AG09309 (cell line): ENCODE results near the gene ABHD1.

ENCODE experiments used
- DNase-seq: peaks from one replicate; pipeline ENCODE4 v3.0.0-alpha.2; 2010; ENCODE audit warnings: low read depth
- H3K4me3 ChIP-seq: 2 replicates; pipeline ENCODE4 v1.5.1; 2011; ENCODE audit warnings: mild to moderate bottlenecking, low read depth, low read length, moderate library complexity; ENCODE audit not compliant: control insufficient read depth
- CTCF ChIP-seq: IDR thresholded peaks from 2 replicates; pipeline ENCODE4 v1.5.1; 2011; ENCODE audit warnings: mild to moderate bottlenecking, low read depth, low read length, inconsistent platforms; ENCODE audit not compliant: insufficient read depth, control insufficient read depth; ENCODE audit errors: missing control alignments

The ABHD1 gene

GRCh38 chr2:27159271-27159670 is 35.7 kb downstream of the ABHD1 start:
- DNase-seq, result no peak
- no peak overlapping the region for H3K4me3 ChIP-seq
- TF ChIP-seq CTCF, result no peak

DNA sequence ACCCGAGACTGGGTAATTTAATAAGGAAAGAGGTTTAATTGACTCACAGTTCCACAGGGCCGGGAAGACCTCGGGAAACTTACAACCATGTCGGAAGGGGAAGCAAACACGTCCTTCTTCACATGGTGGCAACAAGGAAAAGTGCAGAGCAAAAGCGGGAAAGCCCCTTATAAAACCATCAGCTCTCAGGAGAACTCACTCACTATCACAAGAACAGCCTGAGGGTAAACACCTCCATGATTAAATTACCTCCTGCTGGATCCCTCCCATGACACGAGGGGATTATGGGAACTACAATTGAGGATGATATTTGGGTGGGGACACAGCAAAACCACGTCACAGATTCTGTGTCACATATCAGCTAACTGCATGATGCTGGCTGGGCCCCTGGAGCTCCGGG is 36.6 kb downstream of the ABHD1 start:
- TF ChIP-seq CTCF, result no peak
- DNase-seq, result no peak
- no peak overlapping the region for H3K4me3 ChIP-seq

- H3K4me3 ChIP-seq, result no peak overlapping the region
- DNase-seq, result no peak
- no peak for TF ChIP-seq CTCF
Measured at GRCh38 chr2:27162151-27163121, 38.8 kb downstream of the ABHD1 start.

GRCh38 chr2:27164960-27165763 is 41.5 kb downstream of the ABHD1 start:
- DNase-seq, result no peak
- H3K4me3 ChIP-seq, result no peak overlapping the region
- no peak for TF ChIP-seq CTCF

GRCh38 chr2:27170581-27171337 is 47.1 kb downstream of the ABHD1 start:
- no peak for DNase-seq
- H3K4me3 ChIP-seq, result no peak overlapping the region
- no peak for TF ChIP-seq CTCF

GRCh38 chr2:27171351-27171848 is 47.8 kb downstream of the ABHD1 start:
- no peak overlapping the region for H3K4me3 ChIP-seq
- DNase-seq, result no peak
- no peak for TF ChIP-seq CTCF
